Neutrophil (primary cell): ENCODE results near the gene UBE4B.
A peak's percentile ranks its signal among the peaks of the same experiment; 100 is the strongest.
"Not testable (repeated sequence)": the region's sequence is repeated elsewhere in the genome, so short reads cannot be mapped to it uniquely, and the experiment has no call there.

Experiments used
- H3K27ac ChIP-seq: fragments of 200-600 bp; sonication (generic); 2 replicates; pipeline ENCODE4 v1.5.1; 2016; ENCODE audit warnings: mild to moderate bottlenecking, moderate library complexity
- H3K27me3 ChIP-seq: fragments of 200-600 bp; sonication (generic); 2 replicates; pipeline ENCODE4 v1.6.0; 2016; ENCODE audit warnings: mild to moderate bottlenecking
- H3K36me3 ChIP-seq: fragments of 200-600 bp; sonication (generic); 2 replicates; pipeline ENCODE4 v1.5.1; 2017
- H3K4me1 ChIP-seq, 2 experiments: fragments of 200-600 bp in 1 of 2; sonication (generic) in 1 of 2; 1 replicate in 1 of 2; 2 replicates in 1 of 2; pipeline versions ENCODE4 v1.5.1 to v1.6.1; 2013 to 2016; ENCODE audit warnings: low read depth in 1 of 2, low read length in 1 of 2, mild to moderate bottlenecking in 1 of 2, moderate library complexity in 1 of 2; ENCODE audit not compliant: control insufficient read depth in 1 of 2, insufficient read depth in 1 of 2
- H3K4me3 ChIP-seq, 2 experiments: fragments of 200-600 bp in 1 of 2; sonication (generic) in 1 of 2; 1 replicate in 1 of 2; 2 replicates in 1 of 2; pipeline ENCODE4 v1.5.1; 2013 to 2016; ENCODE audit warnings: low read depth in 1 of 2, low read length in 1 of 2, mild to moderate bottlenecking in 1 of 2, moderate library complexity in 1 of 2
- H3K9me3 ChIP-seq: fragments of 200-600 bp; sonication (generic); 2 replicates; pipeline ENCODE4 v1.5.1; 2016
- TF ChIP-seq, protein P1 (sequence below): fragments of 200-600 bp; sonication (generic); IDR thresholded peaks from 2 replicates; pipeline ENCODE4 v1.5.1; 2016; ENCODE audit warnings: antibody characterized with exemption

UBE4B gene

DNA sequence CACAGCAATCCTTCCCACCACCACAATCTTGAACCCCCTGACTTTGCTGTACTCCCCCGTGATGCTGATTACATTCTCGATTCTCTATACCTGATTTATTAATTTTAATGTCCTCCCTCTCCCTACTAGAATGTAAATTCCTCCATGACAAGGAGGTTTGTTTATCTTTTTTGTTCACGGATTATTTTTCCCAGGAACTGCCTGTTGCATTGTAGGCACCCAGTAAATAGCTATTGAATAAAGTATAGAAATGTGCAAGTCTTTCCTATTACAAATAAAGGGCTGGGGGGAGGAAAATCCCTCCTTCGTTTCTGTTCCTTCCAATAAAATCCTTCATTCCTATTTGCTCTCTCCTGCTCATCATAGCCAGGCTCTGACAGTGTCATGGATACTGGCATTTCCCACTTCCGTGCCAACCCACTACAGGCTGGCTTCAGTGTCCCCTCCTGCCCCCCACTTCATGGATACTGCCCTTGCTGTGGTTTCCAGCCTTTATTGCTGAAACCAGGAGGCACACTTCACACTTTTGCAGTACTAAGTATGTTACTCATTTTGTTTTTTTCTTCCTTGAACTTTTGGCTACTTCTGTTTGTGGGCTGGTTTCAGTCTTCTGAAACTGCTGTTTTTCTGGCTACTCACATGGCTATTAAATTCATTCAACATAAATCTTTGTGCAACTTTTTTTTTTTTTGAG lies 185.1 kb downstream of the UBE4B start:
- H3K9me3 ChIP-seq = no peaks in the 10 kb centered on the region
- TF ChIP-seq, protein P1, sequence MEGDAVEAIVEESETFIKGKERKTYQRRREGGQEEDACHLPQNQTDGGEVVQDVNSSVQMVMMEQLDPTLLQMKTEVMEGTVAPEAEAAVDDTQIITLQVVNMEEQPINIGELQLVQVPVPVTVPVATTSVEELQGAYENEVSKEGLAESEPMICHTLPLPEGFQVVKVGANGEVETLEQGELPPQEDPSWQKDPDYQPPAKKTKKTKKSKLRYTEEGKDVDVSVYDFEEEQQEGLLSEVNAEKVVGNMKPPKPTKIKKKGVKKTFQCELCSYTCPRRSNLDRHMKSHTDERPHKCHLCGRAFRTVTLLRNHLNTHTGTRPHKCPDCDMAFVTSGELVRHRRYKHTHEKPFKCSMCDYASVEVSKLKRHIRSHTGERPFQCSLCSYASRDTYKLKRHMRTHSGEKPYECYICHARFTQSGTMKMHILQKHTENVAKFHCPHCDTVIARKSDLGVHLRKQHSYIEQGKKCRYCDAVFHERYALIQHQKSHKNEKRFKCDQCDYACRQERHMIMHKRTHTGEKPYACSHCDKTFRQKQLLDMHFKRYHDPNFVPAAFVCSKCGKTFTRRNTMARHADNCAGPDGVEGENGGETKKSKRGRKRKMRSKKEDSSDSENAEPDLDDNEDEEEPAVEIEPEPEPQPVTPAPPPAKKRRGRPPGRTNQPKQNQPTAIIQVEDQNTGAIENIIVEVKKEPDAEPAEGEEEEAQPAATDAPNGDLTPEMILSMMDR = no peak
- H3K27me3 ChIP-seq = no peaks in the 10 kb centered on the region
- H3K4me1 ChIP-seq = peaks cover 21 to 42% of the 10 kb centered on the region in 2 experiments
- no peak overlapping the region for H3K4me3 ChIP-seq
- no peaks in the 10 kb centered on the region for H3K36me3 ChIP-seq
- H3K27ac ChIP-seq = peak overlapping the region; percentile 29

DNA sequence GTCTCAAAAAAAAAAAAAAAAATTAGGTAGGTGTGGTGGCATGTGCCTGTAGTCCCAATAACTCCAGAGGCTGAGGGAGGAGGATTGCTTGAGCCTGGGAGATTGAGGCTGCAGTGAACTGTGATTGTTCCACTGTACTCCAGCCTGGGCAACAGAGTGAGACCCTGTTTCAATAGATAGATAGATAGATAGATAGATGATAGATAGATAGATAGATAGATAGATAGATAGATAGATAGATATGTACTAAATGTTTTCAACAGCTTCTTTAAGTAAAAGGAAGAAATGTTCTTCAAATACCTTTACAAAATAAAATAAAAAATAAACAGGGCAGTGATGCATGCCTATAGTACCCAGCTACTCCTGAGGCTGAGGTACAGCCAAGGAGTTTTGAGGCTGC lies 187.4 kb downstream of the UBE4B start:
- Histone ChIP-seq H3K27ac (no peak overlapping the region), H3K4me3 (no peak overlapping the region), H3K9me3 (no peaks in the 10 kb centered on the region), H3K36me3 (no peaks in the 10 kb centered on the region), H3K27me3 (no peaks in the 10 kb centered on the region), H3K4me1 (peaks cover 10 to 34% of the 10 kb centered on the region in 2 experiments)
- TF ChIP-seq, protein P1 = no peak

DNA sequence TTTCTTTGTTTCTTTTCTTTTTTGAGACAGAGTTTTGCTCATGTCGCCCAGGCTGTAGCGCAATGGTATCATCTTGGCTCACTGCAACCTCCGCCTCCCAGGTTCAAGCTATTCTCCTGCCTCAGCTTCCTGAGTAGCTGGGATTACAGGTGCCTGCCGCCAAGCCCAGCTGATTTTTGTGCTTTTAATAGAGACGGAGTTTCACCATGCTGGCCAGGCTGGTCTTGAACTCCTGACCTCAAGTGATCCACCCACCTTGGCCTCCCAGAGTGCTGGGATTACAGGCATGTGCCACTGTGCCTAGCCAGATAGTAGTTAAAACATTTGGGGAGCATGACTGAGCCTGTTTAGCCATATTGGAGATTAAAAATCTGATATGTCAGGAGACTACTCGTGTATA lies 187.9 kb downstream of the UBE4B start:
- H3K27me3 ChIP-seq, H3K36me3 ChIP-seq, H3K27ac ChIP-seq, H3K4me3 ChIP-seq, H3K9me3 ChIP-seq: not testable (repeated sequence)
- peaks cover 6 to 34% of the 10 kb centered on the region in 2 experiments for H3K4me1 ChIP-seq

DNA sequence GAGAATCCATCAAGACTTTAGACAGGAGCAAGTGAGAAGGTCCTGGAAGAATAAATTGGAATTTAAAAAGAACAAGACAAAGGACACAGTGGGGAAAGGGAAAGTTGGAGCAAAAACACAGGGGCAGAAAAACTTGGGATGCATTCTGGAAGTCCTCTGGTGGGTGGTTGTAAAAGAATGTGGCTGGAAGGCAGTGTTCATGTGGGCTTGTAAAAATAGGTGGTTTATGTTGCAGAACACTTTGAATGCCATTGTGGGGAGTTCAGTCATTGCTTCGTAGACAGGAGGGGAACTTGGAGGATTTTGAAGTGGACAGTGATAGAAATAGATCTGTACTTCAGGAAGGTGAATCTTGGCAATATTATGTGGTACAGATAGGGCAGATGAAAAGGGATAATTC lies 192.8 kb downstream of the UBE4B start:
- H3K27me3 ChIP-seq = no peaks in the 10 kb centered on the region
- peak overlapping the region; percentile 58 for H3K27ac ChIP-seq
- H3K9me3 ChIP-seq = no peaks in the 10 kb centered on the region
- no peaks in the 10 kb centered on the region for H3K36me3 ChIP-seq
- TF ChIP-seq, protein P1 = no peak
- peaks cover 3 to 32% of the 10 kb centered on the region in 2 experiments for H3K4me1 ChIP-seq
- H3K4me3 ChIP-seq = no peak overlapping the region

DNA sequence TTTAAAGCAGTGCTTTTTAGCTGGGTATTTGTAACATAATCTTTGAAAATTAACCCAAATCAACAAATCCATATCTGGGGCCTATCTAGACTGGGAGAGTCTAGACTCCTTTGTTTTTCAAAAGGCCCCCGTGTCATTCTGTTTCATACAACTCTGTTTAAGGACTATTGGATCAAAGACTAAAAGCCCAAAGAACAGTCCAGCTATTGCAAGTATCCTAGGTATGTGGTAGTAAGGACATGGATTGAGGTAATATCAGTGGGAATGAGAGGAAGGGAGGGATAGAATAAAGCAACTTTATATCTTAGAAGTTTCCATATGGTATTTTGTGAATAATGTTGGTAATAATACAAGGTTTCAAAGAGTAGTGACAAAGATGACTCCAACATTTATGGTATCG lies 195.8 kb downstream of the UBE4B start:
- H3K27ac ChIP-seq = no peak overlapping the region
- H3K4me3 ChIP-seq = no peak overlapping the region
- H3K9me3 ChIP-seq = no peaks in the 10 kb centered on the region
- TF ChIP-seq, protein P1 = no peak
- H3K27me3 ChIP-seq = no peaks in the 10 kb centered on the region
- peaks cover 3 to 21% of the 10 kb centered on the region in 2 experiments for H3K4me1 ChIP-seq
- no peaks in the 10 kb centered on the region for H3K36me3 ChIP-seq

DNA sequence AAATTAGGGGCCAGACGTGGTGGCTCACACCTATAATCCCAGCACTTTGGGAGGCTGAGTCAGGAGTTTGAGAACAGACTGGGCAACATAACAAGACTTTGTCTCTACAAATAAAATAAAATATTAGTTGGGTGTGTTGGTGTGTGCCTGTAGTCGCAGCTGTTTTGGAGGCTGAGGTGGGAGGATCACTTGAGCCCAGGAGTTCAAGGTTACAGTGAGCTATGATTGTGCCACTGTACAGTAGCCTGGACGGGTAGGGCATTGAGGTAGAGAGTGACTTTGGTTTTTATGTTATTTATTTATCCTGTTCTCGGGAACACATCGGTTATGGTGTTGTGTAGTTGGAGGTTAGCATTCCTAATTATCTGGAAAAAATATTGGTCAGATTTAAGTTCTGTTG lies 197.1 kb downstream of the UBE4B start:
- H3K27ac ChIP-seq = no peak overlapping the region
- H3K27me3 ChIP-seq = no peaks in the 10 kb centered on the region
- no peaks in the 10 kb centered on the region for H3K9me3 ChIP-seq
- peaks cover 1% of the 10 kb centered on the region for H3K36me3 ChIP-seq
- H3K4me1 ChIP-seq = peaks cover 3 to 19% of the 10 kb centered on the region in 2 experiments
- TF ChIP-seq, protein P1 = no peak
- H3K4me3 ChIP-seq = no peak overlapping the region
